Breast epithelium (tissue), 3 donors: Measurements from ENCODE around the gene PRAC2.

Experiments
- POLR2A ChIP-seq: fragments of 450-650 bp; IDR thresholded peaks from one replicate; pipeline ENCODE4 v1.6.1; 2016; ENCODE audit warnings: antibody characterized with exemption, mild to moderate bottlenecking, moderate library complexity
- TF ChIP-seq, protein P1 (sequence below), 3 donors: fragments of 450-650 bp; IDR thresholded peaks; one replicate each; pipeline ENCODE4 v1.5.1; 2016 to 2017; ENCODE audit warnings: antibody characterized with exemption in 3 of 3, mild to moderate bottlenecking in 3 of 3, moderate library complexity in 3 of 3

GRCh38 chr17:48737330-48738043 is 14.5 kb downstream of the PRAC2 start:
- TF ChIP-seq, protein P1, sequence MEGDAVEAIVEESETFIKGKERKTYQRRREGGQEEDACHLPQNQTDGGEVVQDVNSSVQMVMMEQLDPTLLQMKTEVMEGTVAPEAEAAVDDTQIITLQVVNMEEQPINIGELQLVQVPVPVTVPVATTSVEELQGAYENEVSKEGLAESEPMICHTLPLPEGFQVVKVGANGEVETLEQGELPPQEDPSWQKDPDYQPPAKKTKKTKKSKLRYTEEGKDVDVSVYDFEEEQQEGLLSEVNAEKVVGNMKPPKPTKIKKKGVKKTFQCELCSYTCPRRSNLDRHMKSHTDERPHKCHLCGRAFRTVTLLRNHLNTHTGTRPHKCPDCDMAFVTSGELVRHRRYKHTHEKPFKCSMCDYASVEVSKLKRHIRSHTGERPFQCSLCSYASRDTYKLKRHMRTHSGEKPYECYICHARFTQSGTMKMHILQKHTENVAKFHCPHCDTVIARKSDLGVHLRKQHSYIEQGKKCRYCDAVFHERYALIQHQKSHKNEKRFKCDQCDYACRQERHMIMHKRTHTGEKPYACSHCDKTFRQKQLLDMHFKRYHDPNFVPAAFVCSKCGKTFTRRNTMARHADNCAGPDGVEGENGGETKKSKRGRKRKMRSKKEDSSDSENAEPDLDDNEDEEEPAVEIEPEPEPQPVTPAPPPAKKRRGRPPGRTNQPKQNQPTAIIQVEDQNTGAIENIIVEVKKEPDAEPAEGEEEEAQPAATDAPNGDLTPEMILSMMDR (IDR thresholded peaks at IDR 0.05), result no peak
- no peak for TF ChIP-seq POLR2A
